ENCODE results near the gene FCGR3A.
"Not testable (repeated sequence)": the region's sequence is repeated elsewhere in the genome, so short reads cannot be mapped to it uniquely, and the experiment has no call there.

FCGR3A gene

DNA sequence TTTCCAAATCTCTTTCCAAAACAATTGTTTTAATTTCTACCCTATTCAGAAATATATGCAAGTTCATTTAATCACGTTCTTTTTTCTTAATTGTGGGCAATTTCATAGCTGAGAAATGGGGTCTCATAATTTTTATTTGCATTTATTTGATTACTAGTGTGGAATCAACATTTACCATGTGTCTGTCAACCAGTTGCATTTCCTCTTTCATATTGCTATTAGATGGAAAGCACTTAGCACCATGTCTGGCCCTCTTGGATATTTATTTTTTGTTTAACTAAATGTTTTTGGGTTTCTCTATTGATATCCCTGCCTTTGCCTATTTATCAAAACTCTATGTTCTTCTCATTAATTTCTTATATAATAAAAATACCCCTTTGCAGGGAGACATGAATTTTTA, 13.9 kb upstream of the FCGR3A start:
- POLR2A ChIA-PET (ENCODE audit: low non-redundant PET); CTCF ChIA-PET; H3K27ac ChIP-seq; DNase-seq (ENCODE audit: low spot score): not testable (repeated sequence)

DNA sequence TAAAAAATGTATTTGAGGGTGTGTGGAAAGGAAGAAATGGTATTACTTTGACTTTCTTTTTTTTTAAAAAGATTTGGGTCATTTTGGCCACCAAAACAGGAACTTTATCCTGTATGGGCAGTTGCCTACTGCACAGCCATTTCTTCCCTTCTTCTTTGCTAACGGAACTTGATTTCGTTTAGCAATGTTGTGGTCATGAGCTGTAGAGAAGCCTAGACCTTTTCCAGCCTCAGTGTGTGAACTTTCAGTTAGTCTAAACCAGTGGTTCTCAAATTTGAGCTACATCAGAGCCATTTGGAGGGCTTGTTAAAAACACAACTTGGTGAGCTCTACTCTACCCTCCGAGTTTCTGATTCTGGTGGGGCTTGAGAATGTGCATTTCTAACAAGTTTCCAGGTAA, 12.8 kb upstream of the FCGR3A start:
- POLR2A ChIA-PET (ENCODE audit: low non-redundant PET); H3K27ac ChIP-seq; DNase-seq (ENCODE audit: low spot score); CTCF ChIA-PET: not testable (repeated sequence)

DNA sequence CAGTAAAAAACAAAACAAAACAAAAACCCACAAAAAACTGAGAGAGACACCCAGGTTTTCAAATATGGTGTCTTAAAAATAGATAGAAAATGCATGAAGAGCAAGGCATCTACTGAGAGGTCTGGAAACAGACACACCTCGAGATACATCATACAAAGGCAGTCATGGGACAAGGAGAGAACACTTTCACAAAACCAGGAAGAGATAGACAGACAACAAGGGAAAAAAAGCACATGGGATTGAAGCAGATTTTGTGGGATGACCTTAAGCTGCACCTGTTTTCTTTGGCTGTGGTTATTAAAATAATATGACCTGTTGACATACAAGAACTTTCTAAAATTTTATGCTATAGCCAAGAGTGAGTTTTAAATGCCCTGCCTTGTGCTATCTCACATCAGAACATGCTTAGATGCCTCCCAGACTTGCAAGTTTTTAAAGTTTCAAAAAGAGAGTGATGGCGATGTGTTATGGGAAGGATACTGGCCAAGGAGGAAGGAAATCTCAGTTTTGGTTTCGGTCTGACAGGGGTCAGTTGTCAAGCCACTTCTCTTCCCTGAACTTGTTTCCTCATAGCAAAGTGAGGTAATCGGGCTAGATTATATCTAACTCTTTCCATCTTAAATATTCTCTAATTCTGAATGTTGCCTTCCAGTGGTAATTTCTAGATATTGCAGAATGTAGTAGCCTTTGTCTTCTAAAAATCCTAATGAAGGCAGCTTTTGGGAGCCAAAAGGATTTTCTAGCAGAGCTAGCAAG, 11.5 kb upstream of the FCGR3A start:
- H3K27ac ChIP-seq; DNase-seq (ENCODE audit: low spot score); CTCF ChIA-PET; POLR2A ChIA-PET (ENCODE audit: low non-redundant PET): not testable (repeated sequence)

DNA sequence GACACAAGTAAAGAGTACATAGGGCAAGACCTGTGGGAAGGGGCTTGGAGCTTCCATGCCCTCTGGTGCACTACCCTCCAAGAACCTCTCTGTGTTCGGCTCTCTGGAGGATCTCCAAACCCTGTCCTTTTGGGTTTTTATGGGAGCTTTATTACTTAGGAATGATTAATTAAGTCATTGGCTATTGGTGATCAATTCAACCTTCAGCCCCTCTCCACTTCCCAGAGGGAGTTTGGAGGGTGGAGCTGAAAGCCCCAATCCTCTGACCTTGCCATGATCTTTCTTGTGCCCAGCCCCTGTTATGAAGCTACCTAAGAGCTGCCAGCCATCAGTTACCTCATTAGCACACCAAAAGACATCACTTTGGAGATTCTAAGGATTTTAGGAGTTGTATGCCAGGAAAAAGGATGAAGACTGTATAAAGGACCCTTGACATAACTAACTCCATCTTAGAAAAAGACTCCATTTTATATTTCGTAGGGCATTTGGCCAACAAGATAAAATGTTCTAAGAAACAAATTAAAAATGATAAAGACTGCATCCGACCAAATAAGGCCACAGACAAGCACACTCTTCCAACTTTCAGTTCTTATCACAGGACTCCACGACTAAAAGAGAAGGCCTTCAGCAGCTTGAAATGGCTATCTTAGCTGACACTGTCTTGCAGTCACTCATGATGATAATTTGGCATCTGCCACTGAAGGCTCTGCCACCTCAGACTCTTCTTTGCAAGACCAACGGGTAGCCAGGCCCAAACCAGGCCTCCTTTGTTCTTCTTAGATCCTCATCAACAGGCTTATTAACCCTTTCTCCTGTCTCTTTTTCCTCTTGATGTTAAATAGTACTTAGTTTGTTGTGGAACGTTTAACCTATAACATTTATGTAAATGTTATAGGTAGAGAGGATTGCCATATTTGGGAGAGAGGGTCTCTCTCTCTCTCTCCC, 8.2 kb upstream of the FCGR3A start:
- H3K27ac ChIP-seq; DNase-seq (ENCODE audit: low spot score); CTCF ChIA-PET; POLR2A ChIA-PET (ENCODE audit: low non-redundant PET): not testable (repeated sequence)

DNA sequence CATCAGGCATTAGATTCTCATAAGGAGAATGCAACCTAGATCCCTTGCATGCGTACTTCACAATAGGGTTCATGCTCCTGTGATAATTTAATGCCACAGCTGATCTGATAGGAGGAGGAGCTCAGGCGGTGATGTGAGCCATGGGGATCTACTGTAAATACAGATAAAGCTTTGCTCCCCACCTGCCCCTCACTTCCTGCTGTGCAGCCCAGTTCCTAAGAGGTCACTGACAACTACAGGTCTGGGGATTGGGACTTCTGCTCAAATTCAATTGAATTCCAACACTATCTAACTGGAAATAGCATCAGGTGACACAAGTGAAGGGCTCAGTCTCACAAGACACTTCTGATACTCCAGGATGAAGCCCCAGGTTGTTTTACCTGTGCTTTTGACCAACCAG, 7.4 kb upstream of the FCGR3A start:
- H3K27ac ChIP-seq; DNase-seq (ENCODE audit: low spot score); POLR2A ChIA-PET (ENCODE audit: low non-redundant PET); CTCF ChIA-PET: not testable (repeated sequence)

DNA sequence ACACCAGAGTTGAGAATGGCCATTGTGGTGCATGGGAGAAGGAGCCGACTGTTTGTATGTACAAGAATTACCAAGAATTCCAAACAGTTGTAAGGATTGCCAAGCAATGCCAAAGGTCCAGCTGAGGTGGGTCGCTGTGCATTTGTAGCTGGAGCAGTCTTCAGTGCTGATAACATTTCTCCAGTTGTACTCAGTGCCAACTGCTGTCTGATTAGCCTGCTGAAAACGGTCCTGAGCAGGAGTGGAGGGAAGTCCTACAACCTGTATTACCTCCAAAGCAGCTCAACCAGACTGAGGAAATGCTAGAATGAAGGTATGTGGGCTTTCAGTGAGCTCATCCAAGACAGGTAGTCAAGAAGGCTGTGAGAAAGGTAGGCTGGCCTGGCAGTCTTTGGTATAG, 6.5 kb upstream of the FCGR3A start:
- POLR2A ChIA-PET (ENCODE audit: low non-redundant PET); H3K27ac ChIP-seq; DNase-seq (ENCODE audit: low spot score); CTCF ChIA-PET: not testable (repeated sequence)

DNA sequence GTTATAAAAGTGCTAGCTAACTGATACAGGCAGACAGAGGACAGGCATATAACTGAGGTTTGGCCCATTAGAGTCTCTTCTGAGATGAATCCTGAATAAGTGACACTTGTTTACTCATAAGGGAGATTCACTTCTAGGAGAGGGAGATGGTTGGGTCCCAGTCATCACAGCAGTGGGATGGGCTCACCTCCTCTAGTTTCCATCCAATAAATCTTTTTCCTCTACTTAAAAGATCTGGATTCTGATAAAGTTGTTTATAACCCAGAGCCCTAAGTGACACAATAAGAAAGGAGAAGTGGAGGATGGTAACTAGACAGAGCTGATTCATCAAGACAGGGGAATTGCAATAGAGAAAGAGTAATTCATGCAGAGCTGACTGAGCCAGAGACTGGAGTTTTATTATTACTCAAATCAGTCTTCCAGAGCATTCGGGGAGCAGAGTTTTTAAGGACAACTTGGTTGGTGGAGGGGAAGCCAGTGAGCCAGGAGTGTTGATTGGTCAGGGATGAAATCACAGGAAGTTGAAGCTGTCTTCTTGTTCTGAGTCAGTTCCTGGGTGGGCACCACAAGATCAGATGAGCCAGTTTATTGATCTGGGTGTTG, 5.3 kb upstream of the FCGR3A start:
- POLR2A ChIA-PET (ENCODE audit: low non-redundant PET); DNase-seq (ENCODE audit: low spot score); CTCF ChIA-PET; H3K27ac ChIP-seq: not testable (repeated sequence)

DNA sequence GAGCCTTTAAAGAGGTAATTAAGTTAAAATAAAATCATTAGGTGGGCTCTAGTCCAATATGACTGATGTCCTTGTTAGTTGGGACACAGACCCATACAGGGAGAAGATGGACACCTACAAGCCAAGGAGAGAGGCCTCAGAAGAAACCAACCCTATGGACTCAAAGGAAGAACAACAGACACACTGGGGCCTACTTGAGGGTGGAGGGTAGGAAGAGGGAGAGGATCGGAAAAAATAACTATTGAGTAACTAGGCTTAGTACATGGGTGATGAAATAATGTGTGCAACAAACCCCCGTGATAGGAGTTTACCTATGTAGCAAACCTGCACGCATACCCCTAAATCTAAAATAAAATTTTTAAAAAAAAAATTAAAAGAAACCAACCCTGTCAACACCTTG, 4.7 kb upstream of the FCGR3A start:
- H3K27ac ChIP-seq; POLR2A ChIA-PET (ENCODE audit: low non-redundant PET); CTCF ChIA-PET; DNase-seq (ENCODE audit: low spot score): not testable (repeated sequence)

DNA sequence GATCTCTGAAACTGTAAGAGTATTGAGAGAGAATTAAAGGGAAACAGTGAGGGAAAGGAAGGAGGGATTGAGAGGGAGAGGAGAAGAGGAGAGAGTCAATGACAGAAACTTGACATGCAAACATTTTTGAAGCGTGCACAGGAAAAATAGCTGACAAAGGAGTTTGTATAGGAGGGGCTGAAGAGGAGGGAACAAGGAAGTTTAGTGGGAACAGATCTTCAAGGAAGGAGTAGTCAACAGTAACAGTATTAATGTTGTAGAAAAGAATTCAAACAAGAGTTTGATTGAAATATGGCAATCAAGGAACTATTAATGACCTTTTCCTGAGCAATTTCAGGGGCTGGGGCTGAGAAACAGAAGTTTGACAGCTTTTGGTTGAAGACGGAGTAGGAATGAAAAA, 4.0 kb upstream of the FCGR3A start:
- CTCF ChIA-PET; H3K27ac ChIP-seq; DNase-seq (ENCODE audit: low spot score); POLR2A ChIA-PET (ENCODE audit: low non-redundant PET): not testable (repeated sequence)

DNA sequence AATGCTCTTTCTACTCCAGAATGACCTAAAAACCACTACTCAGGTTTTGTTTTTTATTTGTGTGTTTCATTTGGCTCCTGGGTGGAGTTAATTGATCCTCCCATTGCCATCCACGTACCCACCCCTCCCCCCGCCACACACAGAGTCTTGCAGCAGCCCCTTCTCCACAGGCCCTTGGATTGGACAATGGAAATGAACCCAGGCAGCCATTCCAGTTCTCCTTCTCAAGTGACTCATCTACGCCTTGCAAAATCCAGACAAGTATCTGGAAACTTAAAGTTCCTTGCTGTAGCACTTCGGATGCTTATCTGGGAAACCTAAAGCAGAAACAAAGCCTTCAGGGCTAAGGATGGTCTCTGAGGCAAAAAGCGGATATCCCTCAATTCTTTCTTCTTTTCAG, 1.3 kb upstream of the FCGR3A start:
- H3K27ac ChIP-seq; CTCF ChIA-PET; POLR2A ChIA-PET (ENCODE audit: low non-redundant PET); DNase-seq (ENCODE audit: low spot score): not testable (repeated sequence)

DNA sequence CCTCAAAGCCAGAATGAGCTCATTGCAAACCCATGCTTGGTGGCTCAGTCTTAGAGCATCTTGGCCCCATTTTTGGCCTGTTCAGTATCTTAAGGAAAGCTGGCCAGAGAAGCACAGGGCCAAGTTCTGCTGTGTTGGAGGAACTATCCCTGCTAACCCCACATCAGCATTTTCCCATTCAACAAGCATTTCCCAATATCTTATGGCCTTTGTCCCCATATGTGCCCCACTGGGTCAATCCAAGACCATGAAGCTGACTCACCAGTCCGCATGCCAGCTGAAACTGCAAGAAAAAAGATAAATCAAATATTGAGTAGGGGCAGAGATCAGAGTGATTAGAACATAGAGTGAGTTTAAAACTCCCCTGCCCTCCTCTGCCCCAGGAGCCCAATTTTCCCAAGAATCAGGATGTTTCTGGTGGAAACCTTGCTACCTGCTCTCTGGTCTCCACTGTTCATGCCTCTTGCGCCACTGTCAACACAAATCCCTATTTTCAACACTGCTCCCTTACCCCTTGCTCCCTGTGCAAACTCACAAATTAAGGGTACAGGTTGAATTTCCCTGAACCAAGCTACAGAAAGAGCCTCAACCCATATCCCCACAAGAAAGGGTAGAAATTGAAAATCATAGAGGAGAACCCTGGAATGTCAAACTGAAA, 740 bp downstream of the FCGR3A start:
- POLR2A ChIA-PET (ENCODE audit: low non-redundant PET); H3K27ac ChIP-seq; CTCF ChIA-PET; DNase-seq (ENCODE audit: low spot score): not testable (repeated sequence)

DNA sequence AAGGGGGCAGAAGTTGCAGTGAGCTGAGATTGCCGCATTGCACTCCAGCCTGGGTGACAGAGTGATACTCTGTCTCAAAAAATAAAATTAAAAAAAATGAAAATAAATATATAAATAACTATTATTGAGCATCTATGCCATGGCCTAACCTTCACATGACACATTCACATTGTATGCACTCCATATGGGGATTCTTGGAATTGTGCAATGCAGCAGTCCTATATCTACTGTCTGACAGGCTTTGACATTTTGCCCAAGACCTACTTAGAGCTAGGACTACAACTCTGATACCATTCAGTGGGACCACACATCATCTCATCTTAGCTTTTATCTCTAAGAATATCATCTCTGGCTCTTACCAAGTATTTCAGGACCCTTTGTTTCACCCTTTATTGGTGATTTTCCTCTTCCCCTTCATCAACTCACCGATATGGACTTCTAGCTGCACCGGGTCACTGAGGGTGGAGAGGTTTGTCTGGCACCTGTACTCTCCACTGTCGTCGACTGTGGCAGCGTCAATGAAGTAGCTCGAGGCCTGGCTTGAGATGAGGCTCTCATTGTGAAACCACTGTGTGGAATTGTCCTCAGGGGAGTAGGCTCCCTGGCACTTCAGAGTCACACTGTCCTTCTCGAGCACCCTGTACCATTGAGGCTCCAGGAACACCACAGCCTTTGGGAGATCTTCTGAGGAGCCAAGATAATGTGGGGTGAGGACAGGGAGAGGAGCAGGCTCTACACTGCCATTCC, 1.4 kb downstream of the FCGR3A start:
- CTCF ChIA-PET; POLR2A ChIA-PET (ENCODE audit: low non-redundant PET): not testable (repeated sequence)

DNA sequence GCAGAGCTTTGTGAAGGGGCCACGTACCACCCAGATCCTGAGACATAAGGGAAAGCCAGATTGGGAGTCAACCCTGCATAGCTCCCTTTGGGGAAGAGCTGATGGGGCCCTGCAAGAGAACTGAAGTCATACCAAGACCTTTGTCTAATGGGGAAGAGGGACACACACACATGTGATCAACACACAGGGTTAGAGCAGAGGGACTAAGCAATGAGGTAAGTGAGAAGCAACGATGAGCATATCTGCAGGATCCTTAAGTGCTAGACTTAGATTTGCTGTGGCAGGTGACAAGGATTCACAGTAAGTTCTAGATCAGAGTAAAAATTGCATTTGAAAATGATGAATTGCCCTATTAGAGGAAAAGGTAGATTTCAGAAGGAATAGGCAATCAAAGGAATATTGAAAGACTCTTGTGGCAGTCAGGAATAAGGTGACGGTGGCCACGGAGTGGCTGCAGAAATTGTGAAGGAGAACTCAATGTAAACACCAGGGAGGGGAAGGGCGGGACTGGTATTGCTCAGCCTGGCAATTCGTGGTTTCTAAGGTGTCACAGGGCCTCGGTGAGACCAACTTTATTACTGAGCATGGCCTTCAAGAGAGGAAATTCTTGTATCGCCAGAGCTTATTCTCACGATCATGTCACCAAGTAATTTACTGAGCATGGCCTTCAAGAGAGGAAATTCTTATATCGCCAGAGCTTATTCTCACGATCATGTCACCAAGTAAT, 4.5 kb downstream of the FCGR3A start:
- CTCF ChIA-PET; POLR2A ChIA-PET (ENCODE audit: low non-redundant PET): not testable (repeated sequence)

More for the DNA sequence above, 1.4 kb downstream of the FCGR3A start:
- H3K27ac ChIP-seq; DNase-seq (ENCODE audit: low spot score): not testable (repeated sequence)

DNA sequence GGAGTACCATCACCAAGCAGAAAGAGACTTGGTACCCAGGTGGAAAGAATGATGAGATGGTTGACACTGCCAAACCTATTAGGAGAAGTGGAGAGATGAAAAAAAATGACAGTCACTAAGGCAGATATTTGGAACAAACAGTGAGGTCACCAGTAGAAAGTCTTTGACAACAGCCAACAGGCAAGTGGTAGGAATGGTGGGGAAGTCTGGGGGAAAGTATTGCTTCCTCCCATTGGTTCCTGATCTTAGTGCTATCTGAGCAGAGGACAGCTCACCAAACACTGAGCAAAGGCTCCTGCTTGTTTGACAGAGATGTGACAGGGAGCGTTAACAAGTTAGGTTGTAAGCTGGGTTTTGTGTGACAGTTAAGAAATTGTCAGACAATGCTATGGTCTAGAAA, 6.5 kb downstream of the FCGR3A start:
- CTCF ChIA-PET, result interaction anchor here (0.7 kb wide), 1 partner anchor 58 kb away, joined by 3 read pairs; no protein-coding TSS in a partner anchor
- DNase-seq (ENCODE audit: low spot score); POLR2A ChIA-PET (ENCODE audit: low non-redundant PET); H3K27ac ChIP-seq: not testable (repeated sequence)

More for the DNA sequence above, 4.5 kb downstream of the FCGR3A start:
- DNase-seq (ENCODE audit: low spot score); H3K27ac ChIP-seq: not testable (repeated sequence)

DNA sequence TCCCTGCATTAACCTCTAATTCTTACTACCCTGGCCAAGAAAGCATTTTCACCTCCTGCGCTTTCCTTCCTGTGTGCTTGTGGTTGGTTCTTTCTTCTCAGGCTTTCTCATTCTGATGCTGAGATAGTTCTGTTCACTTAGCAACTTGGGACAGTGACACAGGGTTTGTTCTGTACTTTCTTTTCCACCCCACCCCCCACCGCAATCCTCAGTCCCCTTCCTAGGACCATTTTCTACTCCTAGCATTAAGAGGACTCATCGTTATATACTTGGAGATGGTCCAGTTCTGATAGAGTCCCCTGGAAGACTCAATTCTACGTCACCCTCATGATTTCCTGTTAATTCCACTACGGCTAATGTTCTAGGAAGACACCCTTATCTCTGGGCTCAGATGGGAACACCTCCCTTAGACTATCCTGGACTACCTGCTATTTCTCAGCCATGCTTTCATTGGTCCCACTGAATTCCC, 7.5 kb downstream of the FCGR3A start:
- POLR2A ChIA-PET (ENCODE audit: low non-redundant PET); CTCF ChIA-PET; DNase-seq (ENCODE audit: low spot score); H3K27ac ChIP-seq: not testable (repeated sequence)

DNA sequence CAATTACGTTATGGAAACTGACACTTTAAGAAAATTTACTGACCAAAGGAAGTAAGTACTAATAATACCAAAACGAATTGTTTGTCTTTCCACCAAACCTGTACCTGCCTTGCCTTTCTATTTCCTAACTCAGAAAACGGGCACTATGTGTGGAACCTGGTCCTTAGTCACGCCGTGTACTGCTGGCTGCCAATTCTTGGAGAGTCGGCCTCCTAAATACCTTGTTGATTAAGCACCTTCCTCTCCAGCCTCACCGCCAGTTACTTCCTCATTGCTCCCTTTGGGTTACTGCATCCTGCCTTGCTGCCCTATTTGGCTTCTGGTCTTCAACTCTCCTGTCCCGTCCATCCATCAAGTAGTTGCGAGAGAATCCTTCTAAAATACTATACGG, 9.1 kb downstream of the FCGR3A start:
- DNase-seq (ENCODE audit: low spot score); POLR2A ChIA-PET (ENCODE audit: low non-redundant PET); CTCF ChIA-PET: not testable (repeated sequence)

More for the DNA sequence above, 9.1 kb downstream of the FCGR3A start:
- H3K27ac ChIP-seq, result peak overlapping the region; percentile 83
